NT2/D1 (cell line): ENCODE measurements around the gene ARID1B.

ENCODE experiments used
- SUZ12 ChIP-seq: IDR thresholded peaks from 2 replicates; pipeline ENCODE4 v1.6.1; 2011; ENCODE audit not compliant: insufficient read length, insufficient read depth; ENCODE audit errors: extremely low read depth
- YY1 ChIP-seq: IDR thresholded peaks from 2 replicates; pipeline ENCODE4 v1.6.1; 2011; ENCODE audit not compliant: insufficient read length, insufficient read depth
- ZNF274 ChIP-seq: IDR thresholded peaks from 2 replicates; pipeline ENCODE4 v1.6.1; 2011; ENCODE audit warnings: mild to moderate bottlenecking, low read depth, low read length

- TF ChIP-seq ZNF274 (no peak), SUZ12 (no peak), YY1 (no peak)
Observed at GRCh38 chr6:157213907-157214565, 436.9 kb downstream of the ARID1B start.
